CD4-positive, CD25-positive, alpha-beta regulatory T cell (primary cell): ENCODE results near the gene TUBB4A. TPM values are rescaled to one million over a fixed set of nuclear protein-coding genes. Genes with fewer than 3 reads are reported as not detected.
A peak's percentile ranks its signal among the peaks of the same experiment; 100 is the strongest.

ENCODE experiments used
- ATAC-seq, 2 donors: fragments of 150-1000 bp; cut with Tn5 transposase; one replicate each; pipeline ENCODE4 v1.10.0; 2021; ENCODE audit warnings: low read depth in 2 of 2, moderate number of reproducible peaks in 2 of 2, moderate library complexity in 1 of 2
- DNase-seq, 3 donors: peaks; one replicate each; pipeline versions ENCODE4 v3.0.0 to v3.0.0-alpha.2; 2012 to 2022; ENCODE audit warnings: mixed read lengths in 1 of 3
- H3K27ac ChIP-seq: one replicate; pipeline ENCODE4 v1.7.0; 2013; ENCODE audit warnings: mild to moderate bottlenecking, low read length; ENCODE audit not compliant: insufficient read depth, poor library complexity, severe bottlenecking
- H3K27me3 ChIP-seq: one replicate; pipeline ENCODE4 v1.7.0; 2013; ENCODE audit warnings: low read length; ENCODE audit not compliant: control insufficient read depth, insufficient read depth
- H3K36me3 ChIP-seq: one replicate; pipeline ENCODE4 v1.7.0; 2013; ENCODE audit warnings: mild to moderate bottlenecking, low read length, moderate library complexity; ENCODE audit not compliant: control insufficient read depth, insufficient read depth
- H3K4me1 ChIP-seq: 2 replicates; pipeline ENCODE4 v1.7.0; 2013; ENCODE audit warnings: mild to moderate bottlenecking, low read length; ENCODE audit not compliant: insufficient read depth, control insufficient read depth, poor library complexity, severe bottlenecking
- H3K4me3 ChIP-seq: one replicate; pipeline ENCODE4 v1.7.0; 2013; ENCODE audit warnings: low read depth, mild to moderate bottlenecking, low read length, moderate library complexity
- H3K9me3 ChIP-seq, 2 experiments: 1 replicate in 1 of 2; 2 replicates in 1 of 2; pipeline ENCODE4 v1.7.0; 2013; ENCODE audit warnings: low read length in 2 of 2, mild to moderate bottlenecking in 1 of 2, moderate library complexity in 1 of 2; ENCODE audit not compliant: control insufficient read depth in 2 of 2
- H3K27ac Mint-ChIP-seq, 3 donors: one replicate each; pipeline ENCODE4 v1.8.0; 2020 to 2022; ENCODE audit warnings: mild to moderate bottlenecking in 3 of 3, mixed read lengths in 3 of 3, moderate library complexity in 2 of 3
- H3K27me3 Mint-ChIP-seq: one replicate; pipeline ENCODE4 v1.8.0; 2022; ENCODE audit warnings: mild to moderate bottlenecking, mixed read lengths
- H3K36me3 Mint-ChIP-seq: one replicate; pipeline ENCODE4 v1.8.0; 2020; ENCODE audit warnings: mixed read lengths
- H3K4me1 Mint-ChIP-seq, 4 donors: one replicate each; pipeline ENCODE4 v1.8.0; 2020 to 2022; ENCODE audit warnings: mixed read lengths in 4 of 4, mild to moderate bottlenecking in 1 of 4
- H3K4me3 Mint-ChIP-seq, 4 donors: one replicate each; pipeline ENCODE4 v1.8.0; 2020 to 2022; ENCODE audit warnings: mild to moderate bottlenecking in 4 of 4, mixed read lengths in 4 of 4, moderate library complexity in 3 of 4
- H3K9me3 Mint-ChIP-seq, 7 donors: one replicate each; pipeline ENCODE4 v1.8.0; 2020 to 2022; ENCODE audit warnings: mixed read lengths in 7 of 7, mild to moderate bottlenecking in 3 of 7, moderate library complexity in 2 of 7
- polyA plus RNA-seq, 4 donors: library from polyadenylated mRNA; unstranded; fragments of 300-500 nt; fragmentation: Illumina TruSeq; gene quantifications; one replicate each; pipeline ENCODE4 v1.2.3, GENCODE V29; 2021
- total RNA-seq: library from RNA; stranded (reverse); gene quantifications from one replicate; pipeline ENCODE4 v1.2.3, GENCODE V29; 2022

Gene TUBB4A
- total and polyA plus RNA-seq, 5 donors from 2014 or later, result 0.36 to 1.3 (median 1.0) TPM; not detected in 2

- no peaks in the 10 kb centered on the region for H3K27me3 ChIP-seq
- peak overlapping the region; percentile 84 for H3K27ac ChIP-seq
- no peaks in the 10 kb centered on the region for H3K36me3 ChIP-seq
- H3K36me3 Mint-ChIP-seq, result peaks cover 6% of the 10 kb centered on the region
- DNase-seq (peak; percentile 90 to 98 (median 96)), ATAC-seq (peak; percentile 86 to 87)
- H3K4me1 Mint-ChIP-seq, result peaks cover 5 to 39% (median 19%) of the 10 kb centered on the region in 4 donors
- peak overlapping the region; percentile 87 for H3K4me3 ChIP-seq
- peak overlapping the region; percentile 27 to 93 (median 91) for H3K27ac Mint-ChIP-seq
- peaks cover 4% of the 10 kb centered on the region for H3K27me3 Mint-ChIP-seq
- H3K4me3 Mint-ChIP-seq, result peak overlapping the region; percentile 94 to 98 (median 96)
- H3K4me1 ChIP-seq, result peaks cover 32% of the 10 kb centered on the region
- H3K9me3 Mint-ChIP-seq, result peaks cover 0 to 2% (median 0%) of the 10 kb centered on the region in 7 donors
- peaks cover 0 to 2% of the 10 kb centered on the region in 2 experiments for H3K9me3 ChIP-seq
These were observed 41.8 kb downstream of the TUBB4A start for GRCh38 chr19:6460099-6460884.

GRCh38 chr19:6459262-6460098 lies 42.6 kb downstream of the TUBB4A start, which contains the start of gene SLC25A23:
Gene SLC25A23, minus strand, starts transcription at chr19:6459792. Its CDS starts 164 bp downstream, at chr19:6459628.
- Mint-ChIP-seq H3K27ac (peak within 1 kb of the TSS; percentile 27 to 93 (median 91)), H3K4me1 (peaks cover 5 to 33% (median 18%) of the 10 kb centered on the region in 4 donors), H3K4me3 (peak within 1 kb of the TSS; percentile 94 to 98 (median 96)), H3K27me3 (peaks cover 4% of the 10 kb centered on the region), H3K9me3 (peaks cover 0 to 9% (median 1%) of the 10 kb centered on the region in 7 donors), H3K36me3 (peaks cover 14% of the 10 kb centered on the region)
- peaks cover 2 to 10% of the 10 kb centered on the region in 2 experiments for H3K9me3 ChIP-seq
- ATAC-seq (no peak), DNase-seq (peak in 2 of 3 donors; percentile 55 to 74)
- H3K4me1 ChIP-seq, result peaks cover 29% of the 10 kb centered on the region
- peak within 1 kb of the TSS; percentile 87 for H3K4me3 ChIP-seq
- peak within 1 kb of the TSS; percentile 84 for H3K27ac ChIP-seq
- H3K36me3 ChIP-seq, result no peaks in the 10 kb centered on the region
- no peaks in the 10 kb centered on the region for H3K27me3 ChIP-seq

- DNase-seq (no peak), ATAC-seq (no peak)
- peaks cover 22% of the 10 kb centered on the region for H3K4me1 ChIP-seq
- H3K36me3 Mint-ChIP-seq, result peaks cover 20% of the 10 kb centered on the region
- peaks cover 2 to 17% of the 10 kb centered on the region in 2 experiments for H3K9me3 ChIP-seq
- peaks cover 4% of the 10 kb centered on the region for H3K36me3 ChIP-seq
- peak overlapping the region; percentile 90 to 92 (median 90) for H3K4me3 Mint-ChIP-seq
- no peak overlapping the region for H3K4me3 ChIP-seq
- no peaks in the 10 kb centered on the region for H3K27me3 ChIP-seq
- H3K27ac ChIP-seq, result no peak overlapping the region
- peaks cover 5 to 33% (median 16%) of the 10 kb centered on the region in 4 donors for H3K4me1 Mint-ChIP-seq
- H3K9me3 Mint-ChIP-seq, result peaks cover 0 to 13% (median 1%) of the 10 kb centered on the region in 7 donors
- peak overlapping the region in 2 of 3 donors; percentile 75 to 86 for H3K27ac Mint-ChIP-seq
- peaks cover 4% of the 10 kb centered on the region for H3K27me3 Mint-ChIP-seq
These were observed 43.3 kb downstream of the TUBB4A start for GRCh38 chr19:6458695-6459261.

GRCh38 chr19:6457958-6458694 lies 44.0 kb downstream of the TUBB4A start:
- no peaks in the 10 kb centered on the region for H3K27me3 ChIP-seq
- no peak for DNase-seq
- Mint-ChIP-seq H3K27ac (peak overlapping the region; percentile 43 to 86 (median 75)), H3K4me3 (peak overlapping the region; percentile 90 to 92 (median 90)), H3K4me1 (peaks cover 5 to 33% (median 16%) of the 10 kb centered on the region in 4 donors), H3K36me3 (peaks cover 24% of the 10 kb centered on the region), H3K27me3 (peaks cover 4% of the 10 kb centered on the region), H3K9me3 (peaks cover 0 to 16% (median 2%) of the 10 kb centered on the region in 7 donors)
- peaks cover 4% of the 10 kb centered on the region for H3K36me3 ChIP-seq
- ATAC-seq, result no peak
- H3K4me1 ChIP-seq, result peaks cover 20% of the 10 kb centered on the region
- H3K27ac ChIP-seq, result no peak overlapping the region
- no peak overlapping the region for H3K4me3 ChIP-seq
- peaks cover 2 to 22% of the 10 kb centered on the region in 2 experiments for H3K9me3 ChIP-seq

- peak overlapping the region in 1 of 4 donors; percentile 24 for H3K4me3 Mint-ChIP-seq
- H3K9me3 Mint-ChIP-seq, result peaks cover 0 to 16% (median 2%) of the 10 kb centered on the region in 7 donors
- no peak for ATAC-seq
- Histone ChIP-seq H3K27me3 (no peaks in the 10 kb centered on the region), H3K9me3 (peaks cover 2 to 22% of the 10 kb centered on the region in 2 experiments), H3K36me3 (peaks cover 4% of the 10 kb centered on the region), H3K27ac (no peak overlapping the region), H3K4me3 (no peak overlapping the region), H3K4me1 (peaks cover 20% of the 10 kb centered on the region)
- peak overlapping the region in 1 of 3 donors; percentile 48 for H3K27ac Mint-ChIP-seq
- DNase-seq, result no peak
- peaks cover 5 to 22% (median 13%) of the 10 kb centered on the region in 4 donors for H3K4me1 Mint-ChIP-seq
- peaks cover 4% of the 10 kb centered on the region for H3K27me3 Mint-ChIP-seq
- peaks cover 29% of the 10 kb centered on the region for H3K36me3 Mint-ChIP-seq
These were observed 46.2 kb downstream of the TUBB4A start for GRCh38 chr19:6455924-6456323.

GRCh38 chr19:6453951-6454565 lies 48.1 kb downstream of the TUBB4A start:
- H3K27me3 ChIP-seq, result no peaks in the 10 kb centered on the region
- no peak overlapping the region for H3K4me3 Mint-ChIP-seq
- H3K36me3 ChIP-seq, result peaks cover 4% of the 10 kb centered on the region
- peaks cover 32% of the 10 kb centered on the region for H3K36me3 Mint-ChIP-seq
- H3K27ac Mint-ChIP-seq, result no peak overlapping the region
- H3K27ac ChIP-seq, result no peak overlapping the region
- peaks cover 2 to 22% of the 10 kb centered on the region in 2 experiments for H3K9me3 ChIP-seq
- DNase-seq (no peak), ATAC-seq (no peak)
- peaks cover 7% of the 10 kb centered on the region for H3K4me1 ChIP-seq
- peaks cover 0 to 16% (median 2%) of the 10 kb centered on the region in 7 donors for H3K9me3 Mint-ChIP-seq
- peaks cover 0 to 16% (median 6%) of the 10 kb centered on the region in 4 donors for H3K4me1 Mint-ChIP-seq
- peaks cover 4% of the 10 kb centered on the region for H3K27me3 Mint-ChIP-seq
- no peak overlapping the region for H3K4me3 ChIP-seq
